ENCODE measurements around the gene TICRR. TPM values are rescaled to one million over a fixed set of nuclear protein-coding genes. Genes with fewer than 3 reads are reported as not detected.

The TICRR gene
- total RNA-seq, 1 experiment from 2014 or later, result 37.4 TPM

GRCh38 chr15:89550427-89550826 is 24.8 kb upstream of the TICRR start:
- no peak overlapping the region for H3K27ac Mint-ChIP-seq
- ChIA-PET POLR2A (interaction anchor here (0.6 kb wide), 1 partner anchor 60 kb away, joined by 5 read pairs; no protein-coding TSS in a partner anchor), CTCF (no interaction called here)
- no peak for TF ChIP-seq NR2C2 (CRISPR knock-in tag; IDR thresholded peaks at IDR 0.05)
- no peak for TF ChIP-seq ZMAT4 (CRISPR knock-in tag; IDR thresholded peaks at IDR 0.05)
- TF ChIP-seq NFE2L1 (CRISPR knock-in tag; IDR thresholded peaks at IDR 0.05), result no peak
- TF ChIP-seq ATF2 (CRISPR knock-in tag; IDR thresholded peaks at IDR 0.05; ENCODE audit: borderline replicate concordance, low read depth), result no peak
- TF ChIP-seq ETV6 (CRISPR knock-in tag; IDR thresholded peaks at IDR 0.05), result no peak
- TF ChIP-seq HMGA2 (CRISPR knock-in tag; IDR thresholded peaks at IDR 0.05), result no peak
- TF ChIP-seq JAZF1 (CRISPR knock-in tag; IDR thresholded peaks at IDR 0.05), result no peak
- no peak for TF ChIP-seq ATF1 (CRISPR knock-in tag; IDR thresholded peaks at IDR 0.05)
- TF ChIP-seq ZBTB21 (CRISPR knock-in tag; IDR thresholded peaks at IDR 0.05; ENCODE audit: borderline replicate concordance), result no peak
- no peak for TF ChIP-seq IRF2 (CRISPR knock-in tag; IDR thresholded peaks at IDR 0.05; ENCODE audit: borderline replicate concordance, low read depth)
- no peak for TF ChIP-seq PRDM15 (CRISPR knock-in tag; IDR thresholded peaks at IDR 0.05)
- no peak for TF ChIP-seq ELF4 (CRISPR knock-in tag; IDR thresholded peaks at IDR 0.05; ENCODE audit: low read depth)
- no peak for TF ChIP-seq GRHL2 (CRISPR knock-in tag; IDR thresholded peaks at IDR 0.05; ENCODE audit: insufficient replicate concordance, severe bottlenecking)
- no peak for TF ChIP-seq STAT6 (CRISPR knock-in tag; conservative IDR thresholded peaks at IDR 0.05; ENCODE audit: low read depth)
- no peak for TF ChIP-seq RORB (CRISPR knock-in tag; IDR thresholded peaks at IDR 0.05)
- TF ChIP-seq NFYB (CRISPR knock-in tag; conservative IDR thresholded peaks at IDR 0.05; ENCODE audit: low read depth), result no peak
- peaks cover 16% of the 10 kb centered on the region for H3K9me3 Mint-ChIP-seq
- H3K36me3 Mint-ChIP-seq, result no peaks in the 10 kb centered on the region
- no peaks in the 10 kb centered on the region for H3K4me1 Mint-ChIP-seq
- H3K4me3 Mint-ChIP-seq, result no peak overlapping the region
- ATAC-seq (no peak), DNase-seq (ENCODE audit: low spot score) (no peak)
- peaks cover 3% of the 10 kb centered on the region; the same call in 1 of the 2 replicates for H3K27me3 Mint-ChIP-seq (ENCODE audit: low read depth)

- H3K27ac Mint-ChIP-seq, result no peak overlapping the region
- ATAC-seq, result no peak
These were observed 23.7 kb upstream of the TICRR start for GRCh38 chr15:89551550-89551949.

More at GRCh38 chr15:89551550-89551949, 23.7 kb upstream of the TICRR start:
- ChIA-PET CTCF (interaction anchor here (0.7 kb wide), 1 partner anchor 128 kb away, joined by 3 read pairs; no protein-coding TSS in a partner anchor), POLR2A (no interaction called here)
- no peaks in the 10 kb centered on the region for H3K36me3 Mint-ChIP-seq
- no peak overlapping the region for H3K4me3 Mint-ChIP-seq
- no peak for DNase-seq (ENCODE audit: low spot score)
- peaks cover 3% of the 10 kb centered on the region; the same call in 1 of the 2 replicates for H3K4me1 Mint-ChIP-seq
- peaks cover 16% of the 10 kb centered on the region for H3K9me3 Mint-ChIP-seq
- no peak for TF ChIP-seq FOXJ3 (CRISPR knock-in tag; IDR thresholded peaks at IDR 0.05; ENCODE audit: borderline replicate concordance)
- H3K27me3 Mint-ChIP-seq (ENCODE audit: low read depth), result peaks cover 3% of the 10 kb centered on the region; the same call in 1 of the 2 replicates

All from WTC11 (cell line).